OCI-LY7 (cell line): Measurements from ENCODE around the gene BOLA2B. TPM values are rescaled to one million over a fixed set of nuclear protein-coding genes. Genes with fewer than 3 reads are reported as not detected.

ENCODE experiments used
- BruUV-seq: library from RNA; stranded (reverse); fragments of 400-500 nt; replicated peaks from 2 replicates; lab custom pipeline; 2021; lab: Mats Ljungman, UMichigan
- CTCF ChIA-PET: fragments of 300-600 bp; sonication (Branson Sonifier 250); formaldehyde crosslinking; loops from one replicate; lab custom pipeline; 2022; ENCODE audit warnings: antibody characterized with exemption; ENCODE audit not compliant: unreplicated experiment; lab: Charles Lee
- POLR2A ChIA-PET: fragments of 300-600 bp; sonication (Branson Sonifier 250); formaldehyde crosslinking; loops from one replicate; lab custom pipeline; 2022; ENCODE audit warnings: antibody characterized with exemption; lab: Charles Lee
- DNase-seq: peaks from one replicate; pipeline ENCODE4 v3.0.0-alpha.2; 2015; ENCODE audit warnings: low spot score
- H2AFZ ChIP-seq: fragments of 200-600 bp; sonication (generic), shearing (Covaris generic); 2 replicates; pipeline ENCODE4 v1.6.1; 2014; ENCODE audit warnings: mild to moderate bottlenecking, antibody characterized with exemption, low read length, moderate library complexity
- H3K27ac ChIP-seq: fragments of 200-600 bp; sonication (generic); 2 replicates; pipeline ENCODE4 v1.5.1; 2014; ENCODE audit warnings: mixed run types, low read depth, mild to moderate bottlenecking, moderate library complexity, low read length, inconsistent platforms; ENCODE audit not compliant: poor library complexity, severe bottlenecking
- H3K36me3 ChIP-seq: fragments of 200-600 bp; sonication (generic); 2 replicates; pipeline ENCODE4 v1.6.1; 2014; ENCODE audit warnings: mild to moderate bottlenecking, antibody characterized with exemption, low read length, moderate library complexity, mixed read lengths; ENCODE audit not compliant: insufficient read depth
- H3K4me1 ChIP-seq: fragments of 200-600 bp; sonication (generic); 2 replicates; pipeline ENCODE4 v1.5.1; 2014; ENCODE audit warnings: mild to moderate bottlenecking, low read length; ENCODE audit not compliant: insufficient read depth, poor library complexity, severe bottlenecking
- H3K4me2 ChIP-seq: fragments of 200-600 bp; sonication (generic); 2 replicates; pipeline ENCODE4 v1.6.1; 2014; ENCODE audit warnings: mild to moderate bottlenecking, low read length
- H3K4me3 ChIP-seq: fragments of 200-600 bp; sonication (generic); 2 replicates; pipeline ENCODE4 v1.5.1; 2014; ENCODE audit warnings: mild to moderate bottlenecking, low read depth, low read length; ENCODE audit not compliant: poor library complexity, severe bottlenecking
- H3K79me2 ChIP-seq: fragments of 200-600 bp; sonication (generic); 2 replicates; pipeline ENCODE4 v1.6.1; 2016; ENCODE audit warnings: low read depth, mild to moderate bottlenecking, low read length, moderate library complexity, mixed read lengths; ENCODE audit not compliant: insufficient read depth
- H3K9me2 ChIP-seq: fragments of 200-600 bp; sonication (generic); 2 replicates; pipeline ENCODE4 v1.6.1; 2016; ENCODE audit warnings: mild to moderate bottlenecking, low read length, mixed read lengths; ENCODE audit not compliant: insufficient read depth
- H3K9me3 ChIP-seq: fragments of 200-600 bp; sonication (generic); 2 replicates; pipeline ENCODE4 v1.6.1; 2014; ENCODE audit warnings: mild to moderate bottlenecking, mixed run types, low read length, mixed read lengths
- H4K20me1 ChIP-seq: fragments of 200-600 bp; sonication (generic); 2 replicates; pipeline ENCODE4 v1.6.1; 2014; ENCODE audit warnings: mild to moderate bottlenecking, antibody characterized with exemption, low read length, moderate library complexity, mixed read lengths; ENCODE audit not compliant: insufficient read depth
- CTCF ChIP-seq: fragments of 200-600 bp; sonication (generic); conservative IDR thresholded peaks from 2 replicates; pipeline ENCODE4 v1.5.1; 2014; ENCODE audit warnings: mild to moderate bottlenecking, antibody characterized with exemption, low read length, moderate library complexity, mixed read lengths
- EZH2phosphoT487 ChIP-seq: fragments of 200-600 bp; sonication (generic); IDR thresholded peaks from 2 replicates; pipeline ENCODE4 v1.6.1; 2018; ENCODE audit warnings: low read depth, borderline replicate concordance, mild to moderate bottlenecking, mixed run types, antibody characterized with exemption, low read length, moderate library complexity, mixed read lengths
- intact Hi-C: fragments of 100-400 bp; cut with micrococcal nuclease; formaldehyde crosslinking; loops from one replicate; pipeline ENCODE4 v1.10.0; 2022; ENCODE audit not compliant: unreplicated experiment
- total RNA-seq, 2 experiments: library from RNA; depleted of rRNA in 1 of 2; stranded (reverse); fragments of >200 nt in 1 of 2; shearing (Covaris generic) in 1 of 2; gene quantifications; 2 replicates each; pipeline ENCODE4 v1.2.3, GENCODE V29; 2014 to 2022

BOLA2B gene
- total RNA-seq, 2 experiments from 2014 or later, result 119 to 179 TPM

DNA sequence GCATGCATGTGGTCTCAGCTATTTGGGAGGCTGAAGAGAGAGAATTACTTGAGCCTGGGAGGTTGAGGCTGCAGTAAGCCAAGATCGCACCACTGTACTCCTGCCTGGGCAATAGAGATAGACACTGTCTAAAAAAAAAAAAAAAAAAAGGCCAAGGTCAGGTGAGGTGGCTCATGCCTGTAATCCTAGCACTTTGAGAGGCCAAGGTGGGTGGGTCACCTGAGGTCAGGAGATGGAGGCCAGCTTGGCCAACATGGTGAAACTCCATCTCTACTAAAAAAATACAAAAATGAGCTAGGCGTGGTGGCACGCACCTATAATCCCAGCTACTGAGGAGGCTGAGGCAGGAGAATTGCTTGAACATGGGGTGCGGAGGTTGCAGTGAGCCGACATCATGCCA lies 38.3 kb downstream of the BOLA2B start:
- intact Hi-C loops, result no loop called here
- Histone ChIP-seq H3K36me3 (no peaks in the 10 kb centered on the region), H3K9me2 (no peaks in the 10 kb centered on the region), H3K4me2 (no peak overlapping the region), H2AFZ (no peak overlapping the region), H3K79me2 (no peaks in the 10 kb centered on the region), H3K4me3 (no peak overlapping the region), H3K9me3 (no peaks in the 10 kb centered on the region), H3K27ac (no peak overlapping the region), H3K4me1 (no peaks in the 10 kb centered on the region), H4K20me1 (no peaks in the 10 kb centered on the region)
- CTCF ChIA-PET, result no interaction called here
- no TSS peak for BruUV-seq
- POLR2A ChIA-PET, result interaction anchor here (0.6 kb wide), 1 partner anchor 26 kb away, joined by 3 read pairs; no protein-coding TSS in a partner anchor
- no peak for TF ChIP-seq EZH2phosphoT487
- no peak for TF ChIP-seq CTCF
- DNase-seq, result no peak

GRCh38 chr16:30152517-30152916 lies 40.9 kb downstream of the BOLA2B start:
- Histone ChIP-seq H3K9me3 (peaks cover 13% of the 10 kb centered on the region), H3K27ac (no peak overlapping the region), H4K20me1 (no peaks in the 10 kb centered on the region), H3K4me1 (no peaks in the 10 kb centered on the region), H3K79me2 (no peaks in the 10 kb centered on the region), H3K4me2 (no peak overlapping the region), H2AFZ (no peak overlapping the region), H3K36me3 (no peaks in the 10 kb centered on the region), H3K9me2 (no peaks in the 10 kb centered on the region), H3K4me3 (no peak overlapping the region)
- no peak for DNase-seq
- TF ChIP-seq CTCF (no peak), EZH2phosphoT487 (no peak)
- ChIA-PET POLR2A (interaction anchor here (0.6 kb wide), 1 partner anchor 26 kb away, joined by 3 read pairs; no protein-coding TSS in a partner anchor), CTCF (no interaction called here)
- no TSS peak for BruUV-seq
- intact Hi-C loops, result no loop called here

GRCh38 chr16:30151091-30151490 lies 42.4 kb downstream of the BOLA2B start:
- no peaks in the 10 kb centered on the region for H3K4me1 ChIP-seq
- no peaks in the 10 kb centered on the region for H3K79me2 ChIP-seq
- BruUV-seq, result no TSS peak
- intact Hi-C loops, result no loop called here
- H3K36me3 ChIP-seq, result no peaks in the 10 kb centered on the region
- H3K27ac ChIP-seq, result no peak overlapping the region
- H3K4me2 ChIP-seq, result no peak overlapping the region
- no peak overlapping the region for H2AFZ ChIP-seq
- no peak for DNase-seq
- H3K4me3 ChIP-seq, result no peak overlapping the region
- TF ChIP-seq EZH2phosphoT487 (no peak), CTCF (no peak)
- POLR2A ChIA-PET, result no interaction called here
- no peaks in the 10 kb centered on the region for H4K20me1 ChIP-seq
- CTCF ChIA-PET, result no interaction called here
- H3K9me3 ChIP-seq, result peaks cover 13% of the 10 kb centered on the region
- H3K9me2 ChIP-seq, result no peaks in the 10 kb centered on the region
